OCI-LY3 (cell line): ENCODE results near the gene ERC2.

Source experiments
- H2AFZ ChIP-seq: fragments of 200-600, 300-600 bp; shearing (Covaris generic); 2 replicates; pipeline ENCODE4 v1.6.0; 2014; ENCODE audit warnings: antibody characterized with exemption, low read depth, low read length
- H3K27ac ChIP-seq: fragments of 200-600, 300-600 bp; sonication (generic); 2 replicates; pipeline ENCODE4 v1.5.1; 2014; ENCODE audit warnings: mild to moderate bottlenecking, low read length, moderate library complexity, mixed read lengths
- H3K27me3 ChIP-seq: fragments of 200-600, 300-600 bp; sonication (generic); 2 replicates; pipeline ENCODE4 v1.6.1; 2014; ENCODE audit warnings: low read depth, low read length, mixed read lengths
- H3K36me3 ChIP-seq: fragments of 200-600, 300-600 bp; sonication (generic); replicated peaks from 2 replicates; pipeline ENCODE3; 2014; ENCODE audit warnings: low read depth, low read length, mixed read lengths
- H3K4me1 ChIP-seq: fragments of 300-600, 200-600 bp; sonication (generic); 2 replicates; pipeline ENCODE4 v1.6.1; 2014; ENCODE audit warnings: low read length, mixed read lengths
- H3K4me2 ChIP-seq: fragments of 200-600, 300-600 bp; sonication (generic); 2 replicates; pipeline ENCODE4 v1.6.1; 2014; ENCODE audit warnings: low read length, mixed read lengths
- H3K4me3 ChIP-seq: fragments of 300-600, 200-600 bp; sonication (generic); 2 replicates; pipeline ENCODE4 v1.5.1; 2014; ENCODE audit warnings: antibody characterized with exemption, mild to moderate bottlenecking, low read length, moderate library complexity
- H3K79me2 ChIP-seq: fragments of 300-600, 200-600 bp; shearing (Covaris generic); 2 replicates; pipeline ENCODE4 v1.6.1; 2014; ENCODE audit warnings: mild to moderate bottlenecking, low read length, mixed read lengths
- H3K9ac ChIP-seq: fragments of 300-600, 200-600 bp; shearing (Covaris generic); 2 replicates; pipeline ENCODE4 v1.6.0; 2014; ENCODE audit warnings: mild to moderate bottlenecking, low read length, moderate library complexity
- H3K9me3 ChIP-seq: fragments of 200-600, 300-600 bp; shearing (Covaris generic); 2 replicates; pipeline ENCODE4 v1.6.1; 2014; ENCODE audit warnings: low read length, mixed read lengths; ENCODE audit not compliant: insufficient read depth
- H4K20me1 ChIP-seq: fragments of 200-600, 300-600 bp; sonication (generic); 2 replicates; pipeline ENCODE4 v1.6.1; 2016; ENCODE audit warnings: low read length, mixed read lengths; ENCODE audit not compliant: insufficient read depth
- CTCF ChIP-seq: fragments of 200-600, 300-600 bp; sonication (generic); IDR thresholded peaks from 2 replicates; pipeline ENCODE4 v1.5.1; 2014; ENCODE audit warnings: antibody characterized with exemption, low read length, low read depth
- EZH2phosphoT487 ChIP-seq: fragments of 200-600 bp; shearing (Covaris generic); IDR thresholded peaks from 2 replicates; pipeline ENCODE4 v1.6.1; 2018; ENCODE audit warnings: antibody characterized with exemption, mixed run types, low read depth

ERC2 gene

GRCh38 chr3:55637906-55638638 lies 830.2 kb downstream of the ERC2 start:
- Histone ChIP-seq H3K79me2 (no peaks in the 10 kb centered on the region), H3K4me3 (no peak overlapping the region), H2AFZ (no peak overlapping the region), H3K27ac (no peak overlapping the region), H3K4me1 (no peaks in the 10 kb centered on the region), H3K9me3 (no peaks in the 10 kb centered on the region), H4K20me1 (no peaks in the 10 kb centered on the region), H3K9ac (no peak overlapping the region), H3K36me3 (no peaks in the 10 kb centered on the region), H3K4me2 (no peak overlapping the region), H3K27me3 (peaks cover 18% of the 10 kb centered on the region; the same call in 1 of the 2 replicates)
- no peak for TF ChIP-seq EZH2phosphoT487
- no peak for TF ChIP-seq CTCF

- H4K20me1 ChIP-seq = no peaks in the 10 kb centered on the region
- no peak overlapping the region for H2AFZ ChIP-seq
- no peak overlapping the region for H3K27ac ChIP-seq
- peaks cover 20% of the 10 kb centered on the region; the same call in 1 of the 2 replicates for H3K27me3 ChIP-seq
- no peak overlapping the region for H3K4me2 ChIP-seq
- no peaks in the 10 kb centered on the region for H3K4me1 ChIP-seq
- no peaks in the 10 kb centered on the region for H3K36me3 ChIP-seq
- no peaks in the 10 kb centered on the region for H3K9me3 ChIP-seq
- H3K79me2 ChIP-seq = no peaks in the 10 kb centered on the region
- no peak overlapping the region for H3K4me3 ChIP-seq
- no peak overlapping the region for H3K9ac ChIP-seq
- TF ChIP-seq CTCF (no peak), EZH2phosphoT487 (no peak)
Observed at GRCh38 chr3:55636300-55637195, 831.7 kb downstream of the ERC2 start.

GRCh38 chr3:55634345-55634744 lies 833.9 kb downstream of the ERC2 start:
- no peaks in the 10 kb centered on the region for H3K79me2 ChIP-seq
- no peak for TF ChIP-seq EZH2phosphoT487
- no peak for TF ChIP-seq CTCF
- H3K4me3 ChIP-seq = no peak overlapping the region
- no peak overlapping the region for H3K4me2 ChIP-seq
- H3K27ac ChIP-seq = no peak overlapping the region
- no peaks in the 10 kb centered on the region for H4K20me1 ChIP-seq
- H3K27me3 ChIP-seq = peaks cover 17% of the 10 kb centered on the region; the same call in 1 of the 2 replicates
- H2AFZ ChIP-seq = no peak overlapping the region
- no peaks in the 10 kb centered on the region for H3K36me3 ChIP-seq
- no peaks in the 10 kb centered on the region for H3K9me3 ChIP-seq
- no peaks in the 10 kb centered on the region for H3K4me1 ChIP-seq
- H3K9ac ChIP-seq = no peak overlapping the region

GRCh38 chr3:55633333-55633732 lies 834.9 kb downstream of the ERC2 start:
- H3K9me3 ChIP-seq = no peaks in the 10 kb centered on the region
- H3K36me3 ChIP-seq = no peaks in the 10 kb centered on the region
- no peak overlapping the region for H3K9ac ChIP-seq
- H3K4me2 ChIP-seq = no peak overlapping the region
- no peaks in the 10 kb centered on the region for H3K4me1 ChIP-seq
- peaks cover 16% of the 10 kb centered on the region; the same call in 1 of the 2 replicates for H3K27me3 ChIP-seq
- no peaks in the 10 kb centered on the region for H3K79me2 ChIP-seq
- no peak overlapping the region for H3K4me3 ChIP-seq
- TF ChIP-seq CTCF (no peak), EZH2phosphoT487 (no peak)
- no peak overlapping the region for H2AFZ ChIP-seq
- no peaks in the 10 kb centered on the region for H4K20me1 ChIP-seq
- no peak overlapping the region for H3K27ac ChIP-seq
